Measurements from ENCODE around the gene CRYAA.

CRYAA gene

GRCh38 chr21:43203591-43203990, 34.8 kb downstream of the CRYAA start:
- DNase-seq (ENCODE audit: low read depth) = no peak

DNA sequence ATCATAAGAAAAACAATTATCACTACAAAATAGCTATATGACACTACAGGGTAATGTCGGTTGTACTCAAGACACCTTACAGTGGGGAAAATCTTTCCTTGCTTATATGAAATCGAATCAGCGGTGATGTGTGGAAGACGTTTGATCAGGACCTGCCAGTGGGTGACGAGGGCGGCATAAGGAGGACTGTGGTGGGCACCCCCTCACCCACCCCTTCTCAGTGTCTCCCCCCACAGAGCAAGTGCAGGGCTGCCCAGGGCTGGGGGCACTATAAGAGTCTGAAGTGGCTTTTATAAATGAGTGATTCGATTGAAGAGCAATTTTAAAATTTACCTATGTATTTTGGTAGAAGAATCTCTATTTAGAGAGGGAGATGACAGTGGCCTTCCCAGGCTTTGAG, 35.8 kb downstream of the CRYAA start:
- no peak for DNase-seq (ENCODE audit: low read depth)

GRCh38 chr21:43206231-43207042, 37.6 kb downstream of the CRYAA start:
- DNase-seq (ENCODE audit: low read depth) = no peak

GRCh38 chr21:43207043-43207315, 38.2 kb downstream of the CRYAA start:
- DNase-seq (ENCODE audit: low read depth) = no peak

DNA sequence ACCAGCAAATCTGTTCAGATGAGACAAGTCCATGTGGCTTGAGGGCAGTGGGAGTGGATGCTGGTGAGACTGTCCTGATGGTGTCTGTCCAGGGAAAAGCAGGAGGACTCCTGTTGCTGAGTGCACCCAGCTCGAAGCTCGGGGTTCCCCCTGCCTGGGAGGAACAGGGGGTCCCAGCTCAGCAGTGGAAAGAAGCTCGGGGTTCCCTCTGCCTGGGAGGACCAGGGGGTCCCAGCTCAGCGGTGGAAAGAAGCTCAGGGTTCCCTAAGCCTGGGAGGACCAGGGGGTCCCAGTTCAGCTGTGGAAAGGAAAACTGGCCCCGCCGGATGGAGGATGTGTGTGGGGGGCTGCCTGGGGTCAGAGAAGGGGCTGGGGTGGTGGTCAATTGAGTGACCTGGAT, 39.1 kb downstream of the CRYAA start:
- no peak for DNase-seq (ENCODE audit: low read depth)

GRCh38 chr21:43208561-43209332, 39.9 kb downstream of the CRYAA start:
- no peak for DNase-seq (ENCODE audit: low read depth)

DNA sequence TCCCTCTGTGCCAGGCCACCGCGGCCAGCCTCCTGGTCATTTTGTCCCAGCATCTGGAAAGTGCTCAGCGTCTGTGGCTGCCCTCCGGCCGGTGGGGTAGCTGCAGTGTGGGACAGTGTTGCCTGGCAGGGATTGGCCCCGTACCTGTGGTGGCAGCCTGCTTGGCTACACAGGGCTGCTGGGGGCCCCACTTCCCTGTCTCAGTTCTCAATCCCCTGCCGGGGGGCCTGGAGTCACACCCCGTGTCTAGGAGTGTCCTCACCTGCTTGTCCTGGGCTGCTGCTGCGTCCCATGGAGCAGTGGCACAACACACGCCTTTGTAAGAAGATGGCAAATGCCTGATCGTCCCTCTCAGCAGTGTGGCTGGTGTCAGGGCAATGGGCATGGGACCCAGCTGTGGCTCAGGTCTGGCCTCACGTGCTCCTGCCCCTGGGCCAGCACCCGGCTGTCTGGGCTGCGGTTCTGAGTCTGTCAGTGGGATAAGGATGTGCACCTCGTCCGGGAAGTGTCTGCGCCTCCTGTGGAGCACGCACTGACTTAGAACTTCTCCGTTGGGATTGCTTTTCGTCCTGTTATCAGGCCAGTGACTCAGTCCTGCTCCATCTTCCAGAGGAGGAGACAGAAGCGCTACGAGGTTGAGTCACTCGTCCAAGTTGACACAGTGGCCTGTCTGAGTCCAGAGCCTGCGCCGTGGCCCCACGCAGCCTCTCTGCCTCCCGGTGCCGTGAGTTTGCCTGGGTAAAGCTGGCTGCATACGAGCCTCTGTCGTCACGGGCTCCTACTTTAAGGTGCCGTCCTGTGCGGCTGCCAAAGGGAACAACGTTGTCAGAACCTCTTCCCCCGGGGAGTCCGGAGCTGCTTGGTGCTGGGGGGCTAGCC, 41.0 kb downstream of the CRYAA start:
- DNase-seq (ENCODE audit: low read depth) = no peak

DNA sequence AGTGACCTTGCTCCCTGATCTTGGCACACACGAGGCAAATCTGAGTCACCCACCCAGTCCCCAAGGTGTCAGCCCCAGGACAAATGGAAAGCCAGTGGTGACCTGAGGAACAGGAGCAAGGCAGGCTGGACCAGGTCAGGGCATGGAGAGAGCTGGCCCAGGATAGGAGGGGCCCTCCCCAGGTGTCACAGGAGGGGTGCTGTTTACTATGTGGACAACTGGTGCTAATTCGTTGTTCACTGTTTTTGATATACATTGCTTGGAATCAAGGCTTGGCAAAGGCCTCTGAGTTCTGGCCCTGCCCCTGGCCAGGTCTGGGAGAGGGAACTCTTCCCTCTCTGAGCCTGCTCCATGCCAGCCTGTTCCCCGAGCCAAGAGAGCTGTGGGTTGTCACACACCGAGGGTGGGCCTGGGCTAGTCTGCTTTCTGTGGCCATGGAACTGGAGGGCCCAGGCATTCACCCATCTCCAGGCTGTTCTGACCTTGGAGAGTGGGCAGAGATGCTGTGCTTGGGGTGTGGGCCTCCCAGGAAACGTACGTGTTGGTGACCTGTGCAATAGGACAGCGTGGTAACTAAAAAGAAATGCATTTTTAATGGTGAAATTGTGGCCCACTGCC, 41.8 kb downstream of the CRYAA start:
- DNase-seq (ENCODE audit: low read depth) = no peak

DNA sequence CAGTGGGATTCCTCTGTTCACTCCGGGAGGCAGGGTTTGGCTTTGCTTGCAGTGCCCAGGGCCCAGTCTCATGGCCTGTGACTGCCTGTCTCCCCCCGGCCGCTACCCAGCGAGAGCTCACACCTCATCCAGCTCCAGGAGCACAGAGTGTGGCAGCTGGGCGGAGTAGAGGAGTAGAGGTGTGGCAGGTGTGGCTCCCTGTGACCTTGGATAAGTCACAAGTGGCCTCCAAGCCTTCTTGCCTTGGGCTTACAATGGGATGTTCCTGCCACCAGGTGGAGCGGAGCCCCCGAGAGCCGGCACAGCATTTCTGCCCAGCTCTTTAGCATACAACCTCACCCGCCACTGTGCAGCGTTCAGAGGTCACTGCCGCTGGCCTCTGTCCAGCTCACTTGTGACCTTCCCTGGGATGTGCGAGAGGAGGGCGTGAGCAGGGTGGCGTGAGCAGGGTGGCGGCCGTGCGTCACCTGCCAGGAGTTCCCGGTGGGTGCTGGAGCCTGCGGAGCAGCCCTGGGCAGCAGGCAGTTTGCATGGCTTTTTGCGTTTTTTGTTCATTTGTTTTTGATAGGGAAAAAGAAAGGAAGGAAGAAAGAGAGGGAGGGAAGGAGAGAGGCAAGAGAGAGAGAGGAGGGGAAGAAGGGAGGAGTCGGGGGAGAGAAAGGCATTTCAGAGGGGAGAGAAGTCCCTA, 42.4 kb downstream of the CRYAA start:
- DNase-seq (ENCODE audit: low read depth) = no peak

DNA sequence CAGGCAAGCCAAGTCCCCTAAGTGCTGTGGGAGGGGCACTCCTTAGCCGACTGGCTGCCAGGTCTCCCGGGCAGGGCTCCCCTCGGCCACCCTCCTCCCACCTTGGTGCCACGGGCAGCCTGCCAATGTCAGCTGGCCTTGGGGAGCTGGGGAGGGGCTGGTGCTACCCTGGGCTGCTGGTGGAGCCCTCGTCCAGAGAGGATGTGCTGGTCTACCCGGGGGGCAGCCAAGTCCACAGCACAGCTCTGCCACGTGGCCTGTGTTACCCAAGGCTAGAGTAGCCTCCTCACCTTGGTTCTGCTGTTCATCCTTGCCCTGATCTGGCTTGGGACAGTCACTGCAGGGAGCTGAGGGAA, 42.9 kb downstream of the CRYAA start:
- DNase-seq (ENCODE audit: low read depth) = no peak
